ELR (cell line): ENCODE measurements around the gene UFSP2.
A peak's percentile ranks its signal among the peaks of the same experiment; 100 is the strongest.

ENCODE experiments used
- DNase-seq: peaks from one replicate; pipeline ENCODE4 v3.0.0-alpha.2; 2015; ENCODE audit warnings: low read depth

Gene UFSP2

GRCh38 chr4:185425647-185426352 is at the start of gene UFSP2:
Gene UFSP2, minus strand, starts transcription at chr4:185425964. Its CDS starts 96 bp downstream, at chr4:185425868.
- DNase-seq, result peak; percentile 88

DNA sequence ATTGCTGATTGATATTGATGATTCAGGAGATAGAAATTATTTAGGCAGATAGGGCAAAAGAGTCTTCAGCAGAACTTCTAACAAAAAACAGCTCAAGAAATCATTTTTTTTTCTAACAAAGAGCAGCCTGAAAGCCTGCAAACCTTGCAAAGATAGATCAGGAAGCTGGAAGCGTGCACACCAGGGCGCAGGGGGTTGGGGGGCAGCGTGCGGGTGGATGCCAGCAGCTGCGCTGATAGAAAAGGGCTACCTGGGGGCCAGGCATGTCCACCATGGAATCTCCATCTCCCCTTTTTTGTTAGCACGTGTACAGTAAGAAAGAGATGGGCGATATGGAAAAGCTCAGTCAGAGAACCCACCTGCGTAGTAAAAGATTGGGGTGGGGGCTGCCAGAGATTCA is 47.5 kb upstream of the UFSP2 start:
- no peak for DNase-seq

DNA sequence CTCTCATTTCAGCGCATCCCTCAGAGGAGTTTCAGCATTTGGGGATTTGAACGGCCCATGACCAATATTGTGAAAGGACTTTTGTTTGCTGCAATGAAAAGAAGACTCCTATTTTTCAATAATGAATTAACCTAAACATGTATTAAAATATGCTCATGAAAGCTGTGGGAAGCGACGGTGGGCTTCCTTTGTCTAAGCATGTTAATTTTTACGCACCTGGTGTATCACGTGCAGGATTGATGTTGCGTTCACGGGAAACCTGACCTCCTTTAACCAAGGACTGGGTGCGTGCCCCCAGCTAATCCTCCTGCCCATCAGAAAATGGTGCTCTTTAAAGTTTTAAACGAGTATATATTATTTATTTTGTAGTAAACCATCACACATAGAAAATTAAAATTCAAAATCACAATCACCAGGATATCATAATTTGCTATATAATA is 46.4 kb upstream of the UFSP2 start:
- no peak for DNase-seq

- peak; percentile 89 for DNase-seq
Observed at GRCh38 chr4:185471235-185472102, 45.7 kb upstream of the UFSP2 start, which contains the start of gene CCDC110. Gene CCDC110, minus strand, starts transcription at chr4:185471733. Its CDS starts 50 bp downstream, at chr4:185471683.

GRCh38 chr4:185470501-185471195 is 44.9 kb upstream of the UFSP2 start:
- DNase-seq, result peak; percentile 16

- DNase-seq, result no peak
Observed at GRCh38 chr4:185469580-185470154, 43.9 kb upstream of the UFSP2 start.

- DNase-seq, result no peak
Observed at GRCh38 chr4:185468999-185469398, 43.2 kb upstream of the UFSP2 start.

DNA sequence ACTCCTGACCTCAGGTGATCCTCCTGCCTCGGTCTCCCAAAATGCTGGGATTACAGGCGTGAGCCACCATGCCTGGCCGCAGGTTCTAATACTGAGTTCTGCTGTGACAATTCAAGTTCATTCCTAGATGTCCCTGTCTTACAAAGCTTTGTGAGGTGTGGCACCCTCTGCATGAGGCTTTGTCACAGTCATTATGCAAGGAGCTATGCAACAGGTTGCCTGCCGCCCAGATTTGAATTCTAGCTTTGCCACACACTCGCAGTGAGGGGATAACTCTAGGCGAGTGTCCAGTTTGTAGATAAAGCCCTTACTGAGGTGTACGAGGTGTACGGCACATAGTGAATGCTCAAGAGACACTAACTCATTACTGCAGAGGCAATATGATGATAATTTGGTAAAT is 42.2 kb upstream of the UFSP2 start:
- DNase-seq, result no peak

DNA sequence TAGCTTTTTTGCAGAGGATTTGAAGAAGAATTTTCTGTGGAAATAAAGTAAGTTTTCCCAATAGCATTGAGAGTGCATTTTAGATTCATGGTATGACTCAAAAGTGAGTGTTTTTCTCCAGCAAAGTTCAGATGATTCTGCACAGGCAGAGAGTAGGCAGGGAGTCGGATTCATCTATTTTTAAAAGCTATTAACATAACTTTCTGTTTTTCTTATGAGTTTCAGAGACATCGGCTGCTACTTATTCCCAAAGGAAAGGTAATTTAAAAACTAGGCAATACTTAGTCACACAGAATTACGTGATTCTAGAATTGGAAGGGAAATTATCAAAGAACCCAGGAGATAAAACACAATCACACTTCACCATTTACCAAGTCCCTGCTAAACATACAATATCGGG is 41.3 kb upstream of the UFSP2 start:
- DNase-seq, result no peak

DNA sequence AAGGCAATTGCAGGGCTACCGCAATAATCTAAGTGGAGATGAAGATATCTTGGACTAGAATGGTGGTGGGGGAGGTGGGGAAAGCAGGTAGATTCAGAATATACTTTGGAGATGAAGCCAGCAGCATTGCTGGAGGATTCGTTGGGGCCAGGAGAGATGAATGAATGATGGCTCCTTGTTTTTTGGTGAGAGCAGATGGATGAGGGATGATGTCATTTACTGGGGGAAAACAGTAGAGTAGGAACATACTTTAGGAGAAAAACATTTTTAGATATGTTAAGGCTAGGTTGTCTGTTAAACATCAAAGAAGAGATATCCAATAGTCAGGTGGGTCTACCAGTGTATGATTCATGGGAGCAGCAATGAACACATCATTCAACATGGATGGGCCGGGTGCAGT is 39.9 kb upstream of the UFSP2 start:
- DNase-seq, result no peak

GRCh38 chr4:185464887-185465286 is 39.1 kb upstream of the UFSP2 start:
- DNase-seq, result no peak

- no peak for DNase-seq
Observed at GRCh38 chr4:185464183-185464582, 38.4 kb upstream of the UFSP2 start.

DNA sequence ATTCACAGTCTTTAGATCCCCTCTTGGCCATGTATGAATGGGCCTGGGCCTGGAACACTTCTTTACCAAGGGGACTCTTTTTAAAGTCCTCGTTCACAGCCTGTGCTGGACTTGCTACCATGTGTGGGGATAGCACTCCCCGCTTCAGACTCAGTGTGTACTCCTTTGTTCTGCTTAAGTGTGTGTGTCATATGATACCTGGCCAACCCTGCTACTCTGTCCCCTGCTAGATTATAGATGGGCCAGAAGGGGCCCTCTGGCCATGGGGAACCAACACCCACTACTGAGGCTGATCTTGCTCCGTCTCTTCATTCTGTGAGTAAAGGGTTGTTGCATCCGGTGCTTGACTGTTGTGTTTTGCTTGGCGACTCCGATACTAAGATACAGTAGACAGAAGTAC is 37.8 kb upstream of the UFSP2 start:
- no peak for DNase-seq

GRCh38 chr4:185461565-185461964 is 35.8 kb upstream of the UFSP2 start:
- DNase-seq, result no peak

DNA sequence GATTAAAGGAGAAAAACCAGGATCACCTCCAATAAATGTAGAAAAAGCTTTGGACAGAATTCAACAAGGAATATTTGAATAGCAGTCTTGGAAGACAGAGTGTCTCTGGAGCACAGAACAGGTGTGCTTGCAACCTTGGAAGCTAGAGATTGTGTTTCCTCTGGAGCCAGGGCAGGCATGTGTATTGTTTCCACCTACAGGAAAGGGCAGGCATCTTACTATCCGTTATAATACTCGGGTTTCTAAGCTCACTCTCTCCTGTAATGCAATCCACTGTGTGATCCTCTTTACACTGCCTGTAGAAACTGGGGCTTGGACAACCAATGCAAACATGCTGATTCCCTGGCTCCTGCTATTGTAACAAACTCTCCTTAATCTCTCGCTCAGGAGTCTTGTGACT is 31.4 kb upstream of the UFSP2 start:
- no peak for DNase-seq

GRCh38 chr4:185456131-185456530 is 30.4 kb upstream of the UFSP2 start:
- DNase-seq, result no peak

- no peak for DNase-seq
Observed at GRCh38 chr4:185445209-185445608, 19.4 kb upstream of the UFSP2 start.

DNA sequence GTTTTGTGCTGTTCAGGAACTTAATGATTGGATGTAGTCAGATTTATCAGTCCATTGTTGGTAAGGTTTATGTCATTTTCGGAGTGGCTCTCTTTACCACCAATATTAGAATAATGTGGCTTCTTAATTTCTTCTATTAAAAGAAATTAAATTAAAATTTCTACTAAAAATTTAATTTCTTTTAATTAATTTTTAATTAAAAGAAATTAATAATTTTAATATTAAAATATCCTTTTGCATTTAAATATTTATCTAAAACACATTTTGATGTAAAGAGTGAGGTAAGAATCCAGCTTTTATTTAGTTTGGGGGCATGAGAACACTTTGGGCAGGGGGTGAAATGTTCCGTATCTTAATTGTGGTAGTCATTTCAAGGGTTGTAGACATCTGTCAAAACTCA is 15.7 kb upstream of the UFSP2 start:
- DNase-seq, result no peak

DNA sequence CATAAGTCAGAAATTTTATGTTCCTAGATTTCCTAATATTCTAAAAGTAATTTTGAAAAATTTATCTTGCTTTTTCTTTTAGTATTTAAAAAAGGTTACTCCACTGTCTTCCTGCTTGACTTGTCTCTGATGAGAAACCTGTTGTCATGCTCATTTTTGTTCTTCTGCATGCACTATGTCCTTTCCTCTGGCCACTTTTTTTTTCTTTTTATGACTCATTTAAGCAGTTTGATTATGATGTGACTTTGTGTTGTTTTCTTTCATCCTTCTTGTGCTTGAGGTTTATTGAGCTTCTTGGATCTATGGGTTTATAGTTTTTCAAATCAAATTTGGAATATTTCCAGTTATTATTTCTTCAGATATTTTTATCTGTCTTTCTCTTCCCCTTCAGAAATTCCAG is 12.0 kb upstream of the UFSP2 start:
- DNase-seq, result no peak

GRCh38 chr4:185435466-185435865 is 9.7 kb upstream of the UFSP2 start:
- no peak for DNase-seq

DNA sequence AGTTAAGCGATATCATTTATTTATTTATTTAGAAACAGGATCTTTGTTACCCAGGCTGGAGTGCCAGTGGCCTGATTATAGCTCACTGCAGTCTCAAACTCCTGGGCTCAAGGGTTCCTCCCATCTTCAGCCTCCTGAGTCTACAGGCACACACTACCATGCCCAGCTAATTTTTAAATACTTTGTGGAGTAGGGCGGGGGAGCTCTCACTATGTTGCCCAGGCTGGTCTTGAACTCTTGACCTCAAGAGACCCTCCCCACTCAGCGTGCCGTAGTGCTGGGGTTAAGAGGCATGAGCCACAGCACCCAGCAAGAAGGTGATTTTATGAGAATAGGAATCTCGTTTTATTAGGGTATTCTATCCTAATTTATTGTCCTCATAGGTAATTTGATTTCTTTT is 3.9 kb upstream of the UFSP2 start:
- DNase-seq, result no peak

GRCh38 chr4:185426960-185427688 is 1.4 kb upstream of the UFSP2 start:
- no peak for DNase-seq
